Stimulated activated naive CD8-positive, alpha-beta T cell treated with anti-CD3 and anti-CD28 coated beads, Interleukin-15, Interleukin-2, amounts not matched to agents 100 ng/mL and 50 ng/mL, for 24 hours (primary cell): Measurements from ENCODE around the gene CELF5.
"Not testable (repeated sequence)": the region's sequence is repeated elsewhere in the genome, so short reads cannot be mapped to it uniquely, and the experiment has no call there.

ENCODE experiments used
- H3K27ac Mint-ChIP-seq: one replicate; pipeline ENCODE4 v1.8.0; 2021; ENCODE audit warnings: mild to moderate bottlenecking, mixed read lengths
- H3K27me3 Mint-ChIP-seq: one replicate; pipeline ENCODE4 v1.8.0; 2021; ENCODE audit warnings: mixed read lengths
- H3K36me3 Mint-ChIP-seq: one replicate; pipeline ENCODE4 v1.8.0; 2021; ENCODE audit warnings: low read depth, mixed read lengths
- H3K4me1 Mint-ChIP-seq: one replicate; pipeline ENCODE4 v1.8.0; 2021; ENCODE audit warnings: low read depth, mixed read lengths
- H3K4me3 Mint-ChIP-seq: one replicate; pipeline ENCODE4 v1.8.0; 2021; ENCODE audit warnings: mild to moderate bottlenecking, mixed read lengths
- H3K9me3 Mint-ChIP-seq: one replicate; pipeline ENCODE4 v1.8.0; 2021; ENCODE audit warnings: mixed read lengths

CELF5 gene

DNA sequence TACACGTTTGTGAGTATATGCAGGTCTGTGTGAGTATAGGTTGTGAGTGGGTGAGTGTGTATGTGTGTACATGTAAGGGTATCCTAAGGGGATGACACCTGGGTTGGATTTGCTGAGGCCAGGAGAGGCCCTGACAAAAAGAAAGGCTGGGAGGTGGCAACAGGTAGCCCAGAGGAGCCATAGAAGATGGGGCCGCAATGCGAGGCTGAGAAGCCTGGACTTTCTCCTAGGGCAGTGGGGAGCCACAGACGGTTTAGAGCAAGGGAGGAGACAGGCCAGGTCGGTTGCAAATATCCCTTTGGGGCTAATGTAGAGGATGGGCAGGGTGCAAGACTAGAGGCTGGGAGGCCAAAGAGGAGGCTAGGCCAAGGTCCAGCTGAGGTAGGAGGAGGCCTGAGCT is 54.3 kb downstream of the CELF5 start:
- no peaks in the 10 kb centered on the region for H3K9me3 Mint-ChIP-seq
- H3K27me3 Mint-ChIP-seq = peaks cover 8% of the 10 kb centered on the region
- no peaks in the 10 kb centered on the region for H3K36me3 Mint-ChIP-seq
- H3K4me1 Mint-ChIP-seq = peaks cover 9% of the 10 kb centered on the region
- H3K4me3 Mint-ChIP-seq = no peak overlapping the region
- H3K27ac Mint-ChIP-seq = no peak overlapping the region

DNA sequence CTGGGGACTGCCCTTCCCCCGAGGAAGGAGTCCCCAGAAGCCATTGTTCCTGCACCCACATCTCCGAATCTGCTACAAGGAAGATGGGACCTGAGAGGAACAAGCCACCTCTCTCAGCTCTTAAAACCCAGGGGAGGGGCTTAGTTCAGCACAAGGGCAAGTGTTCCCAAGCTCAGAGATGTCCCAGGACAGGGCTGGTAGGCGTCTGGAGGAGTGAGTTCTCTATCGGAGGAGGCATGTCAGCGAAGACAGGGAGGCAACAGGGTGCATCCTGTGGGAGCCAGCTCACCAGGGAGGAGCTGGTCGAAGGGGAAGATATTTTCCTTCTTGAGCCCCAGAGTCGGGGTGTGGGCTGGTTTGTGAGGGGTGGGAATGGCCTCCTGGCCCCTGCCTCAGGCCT is 54.8 kb downstream of the CELF5 start:
- Mint-ChIP-seq H3K36me3 (no peaks in the 10 kb centered on the region), H3K4me1 (peaks cover 9% of the 10 kb centered on the region), H3K27ac (no peak overlapping the region), H3K9me3 (no peaks in the 10 kb centered on the region), H3K27me3 (peaks cover 8% of the 10 kb centered on the region), H3K4me3 (no peak overlapping the region)

DNA sequence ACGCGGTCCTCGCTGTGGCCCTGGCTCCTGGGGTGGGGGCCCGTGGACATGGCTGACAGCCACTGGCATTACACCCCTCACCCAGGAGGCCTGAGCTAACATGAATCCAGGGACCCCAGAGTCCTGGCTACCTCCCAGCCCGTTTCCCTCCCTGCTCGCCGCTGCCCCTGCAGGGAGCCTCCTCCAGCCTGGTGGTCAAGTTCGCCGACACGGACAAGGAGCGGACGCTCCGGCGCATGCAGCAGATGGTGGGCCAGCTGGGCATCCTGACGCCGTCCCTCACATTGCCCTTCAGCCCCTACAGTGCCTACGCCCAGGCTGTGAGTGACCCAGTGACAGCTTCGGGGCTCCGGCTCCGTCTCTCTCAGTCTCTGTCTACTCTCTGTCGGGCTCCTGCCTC is 56.6 kb downstream of the CELF5 start:
- no peak overlapping the region for H3K4me3 Mint-ChIP-seq
- H3K9me3 Mint-ChIP-seq = no peaks in the 10 kb centered on the region
- no peak overlapping the region for H3K27ac Mint-ChIP-seq
- peaks cover 4% of the 10 kb centered on the region for H3K27me3 Mint-ChIP-seq
- no peaks in the 10 kb centered on the region for H3K36me3 Mint-ChIP-seq
- peaks cover 4% of the 10 kb centered on the region for H3K4me1 Mint-ChIP-seq

DNA sequence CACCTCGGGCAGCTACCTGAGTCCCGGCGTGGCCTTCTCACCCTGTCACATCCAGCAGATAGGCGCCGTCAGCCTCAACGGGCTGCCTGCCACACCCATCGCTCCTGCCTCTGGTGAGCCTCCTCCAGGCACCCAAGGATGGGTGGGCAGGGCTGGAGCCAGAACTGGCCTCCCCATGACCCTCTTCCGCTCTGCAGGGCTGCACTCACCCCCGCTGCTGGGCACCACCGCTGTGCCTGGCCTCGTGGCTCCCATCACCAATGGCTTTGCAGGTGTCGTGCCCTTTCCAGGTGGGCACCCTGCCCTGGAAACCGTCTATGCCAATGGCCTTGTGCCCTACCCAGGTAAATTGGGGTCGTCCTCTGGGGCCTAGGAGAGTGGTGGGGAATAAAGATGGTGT is 57.7 kb downstream of the CELF5 start:
- Mint-ChIP-seq H3K4me3 (no peak overlapping the region), H3K36me3 (no peaks in the 10 kb centered on the region), H3K27ac (no peak overlapping the region), H3K9me3 (no peaks in the 10 kb centered on the region), H3K4me1 (peaks cover 4% of the 10 kb centered on the region), H3K27me3 (peaks cover 4% of the 10 kb centered on the region)

DNA sequence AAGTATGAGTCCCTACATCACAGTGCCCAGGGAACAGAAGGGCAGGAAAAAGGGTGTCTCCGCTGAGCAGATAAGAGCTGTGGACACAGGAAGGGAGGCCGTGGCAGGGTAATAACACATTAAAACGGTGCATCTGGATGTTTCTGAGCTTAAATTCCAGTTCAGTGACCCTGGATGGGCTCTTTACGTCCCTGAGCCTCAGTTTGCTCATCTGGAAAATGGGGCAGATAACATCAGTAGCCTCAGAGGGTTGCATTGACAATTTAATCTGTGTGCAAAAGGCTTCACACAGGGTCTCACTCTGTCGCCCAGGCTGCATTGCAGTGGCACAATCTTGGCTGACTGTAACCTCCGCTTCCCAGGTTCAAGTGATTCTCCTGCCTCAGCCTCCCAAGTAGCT is 58.1 kb downstream of the CELF5 start:
- peaks cover 5% of the 10 kb centered on the region for H3K27me3 Mint-ChIP-seq
- H3K9me3 Mint-ChIP-seq = no peaks in the 10 kb centered on the region
- H3K4me1 Mint-ChIP-seq = peaks cover 4% of the 10 kb centered on the region

DNA sequence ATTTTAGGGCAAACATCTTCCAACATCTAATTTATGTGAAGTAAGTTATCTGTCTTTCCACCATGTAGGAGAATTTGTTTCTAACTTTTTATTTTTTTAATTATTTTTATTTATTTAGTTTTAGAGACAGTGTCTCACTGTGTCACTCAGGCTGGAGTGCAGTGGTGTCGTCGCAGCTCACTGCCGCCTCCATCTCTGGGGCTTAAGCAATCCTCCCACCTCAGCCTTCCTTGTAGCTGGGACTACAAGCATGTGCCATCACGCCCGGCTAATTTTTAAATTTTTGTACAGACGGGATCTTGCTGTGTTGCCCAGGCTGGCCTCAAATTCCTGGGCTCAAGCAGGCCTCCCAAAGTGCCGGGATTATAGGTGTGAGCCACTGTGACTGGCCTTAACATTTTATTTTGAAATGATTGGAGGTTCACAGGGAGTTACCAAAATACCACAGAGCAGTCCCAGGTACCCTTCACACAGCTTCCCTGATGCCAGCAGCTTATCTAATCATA is 58.8 kb downstream of the CELF5 start:
- no peaks in the 10 kb centered on the region for H3K36me3 Mint-ChIP-seq
- H3K9me3 Mint-ChIP-seq = no peaks in the 10 kb centered on the region
- H3K27me3 Mint-ChIP-seq = peaks cover 8% of the 10 kb centered on the region
- H3K4me3 Mint-ChIP-seq = no peak overlapping the region
- no peak overlapping the region for H3K27ac Mint-ChIP-seq
- peaks cover 4% of the 10 kb centered on the region for H3K4me1 Mint-ChIP-seq

More for the DNA sequence above, 58.1 kb downstream of the CELF5 start:
- Mint-ChIP-seq H3K4me3 (no peak overlapping the region), H3K27ac (no peak overlapping the region), H3K36me3 (no peaks in the 10 kb centered on the region)

DNA sequence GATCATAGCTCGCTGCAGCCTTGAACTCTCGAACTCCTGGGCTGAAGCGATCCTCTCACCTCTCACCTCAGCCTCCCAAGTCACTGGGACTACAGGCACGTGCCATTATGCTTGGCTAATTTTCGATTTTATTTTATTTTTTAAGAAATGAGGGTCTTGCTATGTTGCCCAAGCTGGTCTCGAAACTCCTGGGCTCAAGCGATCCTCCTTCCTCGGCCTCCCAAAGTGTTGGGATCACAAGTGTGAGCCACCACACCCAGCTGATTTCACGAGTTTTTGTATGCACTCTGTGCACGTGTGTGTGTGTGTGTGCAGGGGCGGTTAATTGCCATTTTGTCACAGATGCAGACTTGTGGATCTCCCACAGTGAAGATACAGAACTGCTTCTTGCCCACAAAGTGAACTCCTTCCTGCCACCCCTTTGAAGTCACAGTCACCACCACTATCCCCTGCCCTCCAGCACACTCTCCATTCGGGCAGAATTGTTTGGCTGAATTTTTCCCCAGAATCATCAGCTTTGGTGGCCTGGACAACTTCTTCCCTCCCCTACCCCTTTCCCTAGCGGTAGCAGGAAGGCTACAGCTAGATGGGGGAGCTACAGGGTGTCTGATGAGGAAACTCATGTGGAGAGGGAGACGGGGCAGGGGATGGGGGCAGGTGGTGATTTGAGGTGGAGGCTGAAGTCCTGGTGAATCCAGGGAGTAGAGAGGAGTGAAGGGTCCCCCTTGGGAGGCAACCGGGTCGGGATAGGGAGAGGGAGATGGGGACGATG is 59.6 kb downstream of the CELF5 start:
- no peaks in the 10 kb centered on the region for H3K36me3 Mint-ChIP-seq
- H3K9me3 Mint-ChIP-seq = no peaks in the 10 kb centered on the region
- peaks cover 8% of the 10 kb centered on the region for H3K27me3 Mint-ChIP-seq
- no peak overlapping the region for H3K27ac Mint-ChIP-seq
- peak overlapping the region; percentile 26 for H3K4me3 Mint-ChIP-seq
- peaks cover 4% of the 10 kb centered on the region for H3K4me1 Mint-ChIP-seq

DNA sequence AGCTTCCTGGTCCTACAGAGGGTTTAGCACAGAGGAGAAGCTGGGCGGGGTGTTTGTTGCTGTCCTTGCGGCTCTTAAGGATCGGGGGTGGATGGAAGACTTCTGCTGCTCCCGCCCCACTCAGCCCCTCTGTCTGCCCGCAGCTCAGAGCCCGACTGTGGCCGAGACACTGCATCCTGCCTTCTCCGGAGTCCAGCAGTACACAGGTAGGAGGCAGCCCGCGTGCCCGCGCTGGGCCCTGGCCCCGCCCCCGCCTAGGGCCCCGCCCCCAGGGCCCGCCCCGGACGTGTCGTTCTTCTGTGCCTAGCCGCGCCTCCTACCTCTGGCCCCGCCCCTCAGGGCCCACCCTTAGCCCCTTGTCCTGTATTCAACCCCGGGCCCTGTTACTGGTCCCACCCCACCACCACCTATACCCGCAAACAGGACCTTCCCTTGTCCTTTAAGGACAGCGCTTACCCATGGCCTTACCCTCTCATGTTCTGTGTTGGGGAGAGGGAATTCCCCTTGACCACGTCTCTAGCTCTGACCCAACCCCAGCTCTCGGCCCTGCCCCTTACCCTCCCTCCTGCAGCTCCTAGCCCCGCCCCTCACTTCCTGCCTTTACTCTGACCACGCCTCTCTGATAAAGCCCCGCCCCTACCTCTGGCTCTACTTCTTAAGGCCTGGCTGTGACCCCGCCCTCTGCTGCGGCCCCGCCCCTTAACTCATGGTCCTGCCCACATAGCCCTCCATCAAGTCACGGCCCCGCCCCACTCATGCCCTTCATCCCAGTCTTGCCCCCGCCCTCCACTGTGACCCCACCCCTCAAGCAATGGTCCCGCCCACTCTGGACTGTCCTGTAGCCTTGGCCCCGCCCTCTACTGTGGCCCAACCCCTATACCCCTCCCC is 60.5 kb downstream of the CELF5 start:
- Mint-ChIP-seq H3K4me1 (peaks cover 4% of the 10 kb centered on the region), H3K9me3 (no peaks in the 10 kb centered on the region), H3K4me3 (peak overlapping the region; percentile 49), H3K36me3 (no peaks in the 10 kb centered on the region), H3K27me3 (peaks cover 8% of the 10 kb centered on the region), H3K27ac (no peak overlapping the region)

DNA sequence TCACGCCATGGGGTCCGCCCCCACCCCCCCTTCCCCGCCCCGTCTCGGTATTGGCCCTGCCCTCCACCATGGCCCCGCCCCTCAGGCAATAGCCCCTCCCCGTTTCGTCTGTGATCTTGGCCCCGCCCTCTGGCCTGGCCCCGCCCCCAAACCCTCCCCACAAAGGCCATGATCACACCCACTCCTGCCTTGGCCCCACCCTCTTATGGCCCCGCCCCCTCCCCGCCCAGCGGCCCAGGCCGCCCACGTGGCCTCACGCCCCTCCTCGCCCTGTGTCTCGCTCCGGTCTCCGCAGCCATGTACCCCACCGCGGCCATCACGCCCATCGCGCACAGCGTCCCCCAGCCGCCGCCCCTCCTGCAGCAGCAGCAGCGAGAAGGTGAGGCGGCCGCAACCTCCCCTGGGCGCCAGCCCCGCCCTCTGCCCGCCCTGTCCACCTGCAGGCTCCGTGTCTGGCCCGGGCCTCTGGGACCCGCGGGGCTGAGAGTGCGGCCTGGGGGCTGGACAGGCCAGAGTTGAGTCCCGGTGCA is 61.3 kb downstream of the CELF5 start:
- Mint-ChIP-seq H3K4me3 (no peak overlapping the region), H3K27ac (no peak overlapping the region), H3K9me3 (no peaks in the 10 kb centered on the region), H3K27me3 (peaks cover 8% of the 10 kb centered on the region), H3K36me3 (no peaks in the 10 kb centered on the region), H3K4me1 (peaks cover 4% of the 10 kb centered on the region)

DNA sequence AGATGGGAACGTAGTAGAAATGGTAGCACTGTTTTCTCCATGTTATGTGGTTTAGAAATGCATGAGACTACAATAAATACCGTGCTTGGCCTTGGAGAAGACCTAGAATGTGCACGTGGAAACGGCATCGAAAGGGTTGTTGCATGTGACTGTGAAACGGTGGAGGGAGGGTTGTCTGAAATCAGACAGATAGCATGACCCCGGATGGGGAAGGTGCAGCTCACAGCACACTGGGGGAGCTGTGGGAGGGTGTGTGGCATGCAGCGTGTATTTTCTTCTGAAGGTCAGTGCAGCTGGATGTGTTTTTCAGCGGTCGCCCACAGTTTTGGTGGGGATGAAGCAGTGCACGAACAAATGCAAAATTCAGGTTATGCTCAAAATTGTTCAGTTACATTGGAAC is 63.4 kb downstream of the CELF5 start:
- H3K27me3 Mint-ChIP-seq = peaks cover 8% of the 10 kb centered on the region
- H3K36me3 Mint-ChIP-seq = no peaks in the 10 kb centered on the region
- no peaks in the 10 kb centered on the region for H3K9me3 Mint-ChIP-seq
- peaks cover 4% of the 10 kb centered on the region for H3K4me1 Mint-ChIP-seq
- no peak overlapping the region for H3K4me3 Mint-ChIP-seq
- H3K27ac Mint-ChIP-seq = no peak overlapping the region

DNA sequence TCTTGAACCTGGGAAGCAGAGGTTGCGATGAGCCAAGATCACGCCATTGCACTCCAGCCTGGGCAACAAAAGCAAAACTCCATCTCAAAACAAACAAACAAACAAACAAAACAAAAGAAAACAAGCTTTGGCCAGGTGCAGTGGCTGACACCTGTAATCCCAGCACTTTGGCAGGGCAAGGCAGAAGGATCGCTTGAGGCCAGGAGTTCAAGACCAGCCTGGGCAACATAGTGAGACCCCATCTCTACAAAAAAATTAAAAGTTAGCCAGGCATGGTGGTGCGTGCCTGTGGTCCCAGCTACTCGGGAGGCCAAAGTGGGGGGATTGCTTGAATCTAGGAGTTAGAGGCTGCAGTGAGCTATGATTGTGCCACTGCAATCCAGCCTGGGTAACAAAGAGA is 64.0 kb downstream of the CELF5 start:
- not testable (repeated sequence) for H3K27ac Mint-ChIP-seq, H3K9me3 Mint-ChIP-seq, H3K4me1 Mint-ChIP-seq, H3K27me3 Mint-ChIP-seq, H3K4me3 Mint-ChIP-seq, H3K36me3 Mint-ChIP-seq

DNA sequence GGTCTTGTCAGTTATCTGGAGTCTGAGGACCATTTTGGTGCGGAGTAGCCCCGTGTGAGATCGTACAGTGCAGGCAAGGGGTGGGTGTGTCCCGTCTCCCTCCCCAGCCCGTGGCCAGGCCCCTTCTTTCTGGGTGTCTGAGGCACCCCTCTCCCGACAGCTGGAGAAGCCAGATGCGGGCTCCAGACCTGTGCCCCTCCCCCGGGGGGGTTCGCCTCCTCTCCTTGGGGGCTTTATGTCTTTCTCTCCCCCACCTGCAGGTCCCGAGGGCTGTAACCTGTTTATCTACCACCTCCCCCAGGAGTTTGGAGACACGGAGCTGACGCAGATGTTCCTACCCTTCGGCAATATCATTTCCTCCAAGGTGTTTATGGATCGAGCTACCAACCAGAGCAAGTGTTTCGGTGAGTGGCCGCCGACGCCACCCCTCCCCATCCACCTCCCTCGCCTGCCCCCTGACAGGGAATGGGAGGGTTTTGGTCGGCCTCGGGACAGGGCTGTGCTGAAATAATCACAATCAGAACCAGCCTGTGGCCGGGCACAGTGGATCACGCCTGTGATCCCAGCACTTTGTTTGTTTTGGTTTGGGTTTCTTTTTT is 65.6 kb downstream of the CELF5 start:
- Mint-ChIP-seq H3K4me3 (no peak overlapping the region), H3K36me3 (no peaks in the 10 kb centered on the region), H3K27ac (no peak overlapping the region), H3K4me1 (peaks cover 2% of the 10 kb centered on the region), H3K27me3 (peaks cover 16% of the 10 kb centered on the region), H3K9me3 (no peaks in the 10 kb centered on the region)

DNA sequence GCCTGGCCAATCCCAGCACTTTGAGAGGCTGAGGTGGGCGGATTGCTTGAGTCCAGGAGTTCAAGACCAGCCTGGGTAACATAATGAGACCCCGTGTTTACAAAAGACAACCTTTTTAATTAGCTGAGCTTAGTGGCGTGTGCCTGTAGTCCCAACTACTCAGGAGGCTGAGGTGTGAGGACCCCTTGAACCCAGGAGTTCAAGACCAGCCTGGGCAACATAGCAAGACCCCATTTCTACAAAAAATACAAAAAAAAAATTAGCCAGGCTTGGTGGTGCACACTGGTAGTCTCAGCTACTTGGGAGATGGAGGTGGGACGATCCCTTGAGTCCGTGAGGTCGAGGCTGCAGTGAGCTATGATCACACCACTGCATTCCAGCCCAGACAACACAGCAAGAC is 66.4 kb downstream of the CELF5 start:
- not testable (repeated sequence) for H3K36me3 Mint-ChIP-seq, H3K9me3 Mint-ChIP-seq, H3K4me3 Mint-ChIP-seq, H3K27ac Mint-ChIP-seq, H3K4me1 Mint-ChIP-seq
- peaks cover 16% of the 10 kb centered on the region for H3K27me3 Mint-ChIP-seq

DNA sequence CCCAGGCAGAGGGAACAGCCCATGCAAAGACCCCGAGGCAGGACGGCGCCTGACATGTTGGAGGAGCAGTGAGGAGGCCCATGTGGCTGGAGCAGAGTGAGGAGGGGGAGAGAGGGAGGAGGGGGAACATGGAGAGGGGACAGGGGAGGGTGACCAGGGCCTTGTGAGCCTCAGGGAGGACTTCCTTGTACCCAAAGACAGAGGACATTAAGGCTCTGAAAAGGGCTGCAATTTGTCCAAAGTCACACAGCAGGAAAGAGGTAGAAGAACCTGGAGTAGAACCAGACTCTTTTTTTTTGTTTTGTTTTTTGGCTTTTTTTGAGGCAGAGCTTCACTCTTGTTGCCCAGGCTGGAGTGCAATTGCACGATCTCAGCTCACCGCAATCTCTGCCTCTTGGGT is 67.2 kb downstream of the CELF5 start:
- Mint-ChIP-seq H3K4me1 (no peaks in the 10 kb centered on the region), H3K9me3 (no peaks in the 10 kb centered on the region), H3K27me3 (peaks cover 16% of the 10 kb centered on the region), H3K4me3 (no peak overlapping the region), H3K27ac (no peak overlapping the region), H3K36me3 (no peaks in the 10 kb centered on the region)
